T-helper 1 cell treated with Interleukin-12 subunit alpha and Interleukin-12 subunit beta and Interleukin-4 antibody, amounts not matched to agents 30 ng/mL and 1 ng/mL, for 36 hours (primary cell): ENCODE results near the gene GNAI3. TPM values are rescaled to one million over a fixed set of nuclear protein-coding genes. Genes with fewer than 3 reads are reported as not detected.

ENCODE experiments used
- intact Hi-C: fragments of 100-400 bp; cut with micrococcal nuclease; formaldehyde crosslinking; loops from one replicate; pipeline ENCODE4 v1.15.1; 2024
- total RNA-seq: library from RNA; stranded (reverse); gene quantifications from 2 replicates; pipeline ENCODE4 v1.2.3, GENCODE V29; 2022

The GNAI3 gene
- total RNA-seq, 1 donor from 2014 or later, result 10.0 TPM

GRCh38 chr1:109523706-109524105 lies 24.7 kb upstream of the GNAI3 start:
- intact Hi-C loops, result no loop called here

- intact Hi-C loops, result no loop called here
These were observed 21.2 kb upstream of the GNAI3 start for GRCh38 chr1:109527098-109527811.

GRCh38 chr1:109527846-109528695 lies 20.3 kb upstream of the GNAI3 start:
- intact Hi-C loops, result no loop called here

GRCh38 chr1:109528712-109529111 lies 19.7 kb upstream of the GNAI3 start:
- intact Hi-C loops, result no loop called here

GRCh38 chr1:109529881-109530456 lies 18.4 kb upstream of the GNAI3 start:
- intact Hi-C loops, result loop anchor here (5.0 kb wide), 2 partner anchors 318 to 418 kb away; partner anchors contain the start of genes ELAPOR1 and SARS1

GRCh38 chr1:109530457-109531087 lies 17.8 kb upstream of the GNAI3 start:
- intact Hi-C loops, result loop anchor here (5.0 kb wide), 2 partner anchors 318 to 418 kb away; partner anchors contain the start of genes ELAPOR1 and SARS1

- intact Hi-C loops, result loop anchor here (5.0 kb wide), 2 partner anchors 319 to 419 kb away; partner anchors contain the start of genes ELAPOR1 and SARS1
These were observed 17.0 kb upstream of the GNAI3 start for GRCh38 chr1:109531380-109531779.

- intact Hi-C loops, result loop anchor here (1.0 to 5.0 kb wide), 10 partner anchors 32 to 420 kb away; partner anchors contain the start of genes CYB561D1, ELAPOR1, PSMA5 and PSRC1
These were observed 16.5 kb upstream of the GNAI3 start for GRCh38 chr1:109531826-109532364.

- intact Hi-C loops, result loop anchor here (1.0 to 5.0 kb wide), 10 partner anchors 32 to 420 kb away; partner anchors contain the start of genes CYB561D1, ELAPOR1, PSMA5 and PSRC1
These were observed 15.9 kb upstream of the GNAI3 start for GRCh38 chr1:109532365-109533136.

- intact Hi-C loops, result loop anchor here (5.0 kb wide), 2 partner anchors 322 to 422 kb away; partner anchors contain the start of genes ELAPOR1 and SARS1
These were observed 14.0 kb upstream of the GNAI3 start for GRCh38 chr1:109534307-109534858.

GRCh38 chr1:109535481-109535880 lies 12.9 kb upstream of the GNAI3 start:
- intact Hi-C loops, result no loop called here

GRCh38 chr1:109535971-109536491 lies 12.4 kb upstream of the GNAI3 start:
- intact Hi-C loops, result no loop called here

- intact Hi-C loops, result no loop called here
These were observed 10.8 kb upstream of the GNAI3 start for GRCh38 chr1:109537450-109538178.

GRCh38 chr1:109538827-109539555 lies 9.4 kb upstream of the GNAI3 start:
- intact Hi-C loops, result no loop called here

- intact Hi-C loops, result no loop called here
These were observed 8.7 kb upstream of the GNAI3 start, which contains the start of gene GPR61 for GRCh38 chr1:109539676-109540075. GPR61 (plus strand) TSS chr1:109539872; CDS start chr1:109543023, 3,151 bp downstream.

GRCh38 chr1:109541102-109541501 lies 7.3 kb upstream of the GNAI3 start:
- intact Hi-C loops, result no loop called here

GRCh38 chr1:109542657-109543056 lies 5.8 kb upstream of the GNAI3 start:
- intact Hi-C loops, result no loop called here
